Measurements from ENCODE around the gene NWD2. TPM values are rescaled to one million over a fixed set of nuclear protein-coding genes. Genes with fewer than 3 reads are reported as not detected.

The NWD2 gene
- total RNA-seq, 2 donors from 2014 or later: not detected

GRCh38 chr4:37358748-37359147 is 114.2 kb downstream of the NWD2 start:
- Mint-ChIP-seq H3K27ac (no peak overlapping the region), H3K4me3 (no peak overlapping the region), H3K36me3 (ENCODE audit: low read depth) (no peaks in the 10 kb centered on the region), H3K9me3 (peaks cover 4% of the 10 kb centered on the region), H3K4me1 (peaks cover 35% of the 10 kb centered on the region), H3K27me3 (ENCODE audit: insufficient read depth) (peaks cover 2% of the 10 kb centered on the region)
- no peaks in the 10 kb centered on the region for H3K36me3 ChIP-seq (ENCODE audit: control insufficient read depth, insufficient read depth, low read length)
- H3K9me3 ChIP-seq (ENCODE audit: control insufficient read depth, low read length): no peaks in the 10 kb centered on the region
- WGBS, 2 experiments (ENCODE audit: insufficient coverage in 1 of 2, insufficient read length in 1 of 2): 96% methylated on average over 2 of the region's 2 CpGs; no CpG with 5 or more reads in 1 of the 2 experiments
- H3K27me3 ChIP-seq (ENCODE audit: control insufficient read depth, insufficient read depth, low read length, poor library complexity, severe bottlenecking): no peaks in the 10 kb centered on the region
- no peak overlapping the region for H3K4me3 ChIP-seq (ENCODE audit: low read length)
- no peak for DNase-seq
- no peak for TF ChIP-seq CTCF (conservative IDR thresholded peaks at IDR 0.05)
- H3K9ac ChIP-seq (ENCODE audit: extremely low read depth, low read length, poor library complexity, severe bottlenecking): no peak overlapping the region
- peaks cover 13% of the 10 kb centered on the region for H3K4me1 ChIP-seq (ENCODE audit: control insufficient read depth, insufficient read depth, low read length)
- H3K27ac ChIP-seq (ENCODE audit: low read depth, low read length): no peak overlapping the region

- H3K9me3 ChIP-seq (ENCODE audit: control insufficient read depth, low read length): no peaks in the 10 kb centered on the region
- no peak for TF ChIP-seq CTCF (conservative IDR thresholded peaks at IDR 0.05)
- Mint-ChIP-seq H3K36me3 (ENCODE audit: low read depth) (no peaks in the 10 kb centered on the region), H3K27me3 (ENCODE audit: insufficient read depth) (peaks cover 2% of the 10 kb centered on the region), H3K27ac (no peak overlapping the region), H3K4me3 (no peak overlapping the region), H3K4me1 (peaks cover 35% of the 10 kb centered on the region), H3K9me3 (peaks cover 2% of the 10 kb centered on the region)
- peaks cover 13% of the 10 kb centered on the region for H3K4me1 ChIP-seq (ENCODE audit: control insufficient read depth, insufficient read depth, low read length)
- no peak for DNase-seq
- no peak overlapping the region for H3K4me3 ChIP-seq (ENCODE audit: low read length)
- no peaks in the 10 kb centered on the region for H3K36me3 ChIP-seq (ENCODE audit: control insufficient read depth, insufficient read depth, low read length)
- 61% methylated on average over 4 of the region's 4 CpGs; no CpG with 5 or more reads in 1 of the 2 experiments for WGBS, 2 experiments (ENCODE audit: insufficient coverage in 1 of 2, insufficient read length in 1 of 2)
- H3K9ac ChIP-seq (ENCODE audit: extremely low read depth, low read length, poor library complexity, severe bottlenecking): no peak overlapping the region
- H3K27me3 ChIP-seq (ENCODE audit: control insufficient read depth, insufficient read depth, low read length, poor library complexity, severe bottlenecking): no peaks in the 10 kb centered on the region
- H3K27ac ChIP-seq (ENCODE audit: low read depth, low read length): no peak overlapping the region
Observed at GRCh38 chr4:37359261-37359660, 114.7 kb downstream of the NWD2 start.

- H3K27ac ChIP-seq (ENCODE audit: low read depth, low read length): no peak overlapping the region
- H3K27me3 Mint-ChIP-seq (ENCODE audit: insufficient read depth): peaks cover 2% of the 10 kb centered on the region
- no peak for TF ChIP-seq CTCF (conservative IDR thresholded peaks at IDR 0.05)
- H3K9ac ChIP-seq (ENCODE audit: extremely low read depth, low read length, poor library complexity, severe bottlenecking): no peak overlapping the region
- DNase-seq: no peak
- no peaks in the 10 kb centered on the region for H3K4me1 ChIP-seq (ENCODE audit: control insufficient read depth, insufficient read depth, low read length)
- no peaks in the 10 kb centered on the region for H3K36me3 Mint-ChIP-seq (ENCODE audit: low read depth)
- H3K9me3 Mint-ChIP-seq: peaks cover 2% of the 10 kb centered on the region
- H3K27me3 ChIP-seq (ENCODE audit: control insufficient read depth, insufficient read depth, low read length, poor library complexity, severe bottlenecking): peaks cover 4% of the 10 kb centered on the region
- no peak overlapping the region for H3K4me3 ChIP-seq (ENCODE audit: low read length)
- no peak overlapping the region for H3K27ac Mint-ChIP-seq
- H3K9me3 ChIP-seq (ENCODE audit: control insufficient read depth, low read length): no peaks in the 10 kb centered on the region
- H3K4me3 Mint-ChIP-seq: no peak overlapping the region
- H3K36me3 ChIP-seq (ENCODE audit: control insufficient read depth, insufficient read depth, low read length): no peaks in the 10 kb centered on the region
- H3K4me1 Mint-ChIP-seq: peaks cover 2% of the 10 kb centered on the region
Observed at GRCh38 chr4:37365888-37366287, 121.3 kb downstream of the NWD2 start.
